Naive B cell (primary cell): ENCODE results near the gene ENO4. TPM values are rescaled to one million over a fixed set of nuclear protein-coding genes. Genes with fewer than 3 reads are reported as not detected.
A peak's percentile ranks its signal among the peaks of the same experiment; 100 is the strongest.

Experiments used
- ATAC-seq, 2 donors: fragments of 150-1000 bp; cut with Tn5 transposase; 2 replicates each; pipeline ENCODE4 v1.10.0; 2021; ENCODE audit warnings: low read depth in 2 of 2, mild to moderate bottlenecking in 2 of 2, moderate library complexity in 2 of 2
- DNase-seq: peaks from one replicate; pipeline ENCODE4 v3.0.0; 2022
- H3K27ac Mint-ChIP-seq, 6 donors: one replicate each; pipeline ENCODE4 v1.8.0; 2020 to 2022; ENCODE audit warnings: mild to moderate bottlenecking in 6 of 6, mixed read lengths in 6 of 6, moderate library complexity in 5 of 6, inconsistent platforms in 2 of 6
- H3K27me3 Mint-ChIP-seq, 3 donors: one replicate each; pipeline ENCODE4 v1.8.0; 2021 to 2022; ENCODE audit warnings: mixed read lengths in 3 of 3, mild to moderate bottlenecking in 1 of 3
- H3K36me3 Mint-ChIP-seq, 2 donors: one replicate each; pipeline ENCODE4 v1.8.0; 2020 to 2022; ENCODE audit warnings: mixed read lengths in 2 of 2, inconsistent platforms in 1 of 2, mild to moderate bottlenecking in 1 of 2
- H3K4me1 Mint-ChIP-seq, 3 donors: one replicate each; pipeline ENCODE4 v1.8.0; 2020 to 2022; ENCODE audit warnings: mixed read lengths in 3 of 3, inconsistent platforms in 1 of 3, mild to moderate bottlenecking in 1 of 3, moderate library complexity in 1 of 3
- H3K4me3 Mint-ChIP-seq, 8 donors: one replicate each; pipeline ENCODE4 v1.8.0; 2020 to 2022; ENCODE audit warnings: mild to moderate bottlenecking in 8 of 8, mixed read lengths in 8 of 8, moderate library complexity in 8 of 8, inconsistent platforms in 2 of 8
- H3K9me3 Mint-ChIP-seq, 7 donors: one replicate each; pipeline ENCODE4 v1.8.0; 2020 to 2022; ENCODE audit warnings: mixed read lengths in 7 of 7, mild to moderate bottlenecking in 5 of 7, inconsistent platforms in 2 of 7, moderate library complexity in 1 of 7
- polyA plus RNA-seq, 6 donors: library from polyadenylated mRNA; unstranded; fragments of 300-500 nt; fragmentation: Illumina TruSeq; gene quantifications; one replicate each; pipeline ENCODE4 v1.2.3, GENCODE V29; 2021; ENCODE audit warnings: low read depth in 6 of 6

Gene ENO4
- polyA plus RNA-seq, 6 donors from 2014 or later = 0.12 TPM; not detected in 5

- ATAC-seq (no peak), DNase-seq (no peak)
- Mint-ChIP-seq H3K27me3 (peaks cover 5 to 15% (median 14%) of the 10 kb centered on the region in 3 donors), H3K4me1 (no peaks in the 10 kb centered on the region), H3K36me3 (no peaks in the 10 kb centered on the region), H3K4me3 (no peak overlapping the region), H3K27ac (no peak overlapping the region), H3K9me3 (no peaks in the 10 kb centered on the region)
These were observed 37.5 kb downstream of the ENO4 start for GRCh38 chr10:116886772-116887171.

GRCh38 chr10:116888380-116889055, 39.2 kb downstream of the ENO4 start:
- ATAC-seq (no peak), DNase-seq (no peak)
- Mint-ChIP-seq H3K9me3 (no peaks in the 10 kb centered on the region), H3K4me1 (peaks cover 0 to 2% (median 0%) of the 10 kb centered on the region in 3 donors), H3K4me3 (no peak overlapping the region), H3K27me3 (peaks cover 15 to 21% (median 16%) of the 10 kb centered on the region in 3 donors), H3K36me3 (no peaks in the 10 kb centered on the region), H3K27ac (no peak overlapping the region)

DNA sequence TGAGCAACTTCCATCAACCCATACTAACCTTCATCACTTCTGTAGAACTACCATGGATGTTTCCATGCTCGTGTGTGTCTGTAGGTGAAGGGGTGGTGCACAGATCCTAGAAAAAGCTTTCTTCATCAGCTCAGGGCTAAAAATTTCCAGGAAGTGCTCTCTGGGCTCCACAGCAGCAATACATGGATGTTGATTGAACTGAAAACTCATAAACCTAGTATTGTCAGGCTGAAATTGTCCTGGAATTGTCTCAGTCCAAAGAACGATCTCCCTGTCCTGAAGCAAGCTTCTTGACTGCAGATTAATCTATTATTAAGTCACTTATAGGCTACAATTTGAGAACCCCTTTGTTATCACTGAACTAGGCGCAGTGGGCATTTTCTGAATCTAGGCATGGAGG, 39.8 kb downstream of the ENO4 start:
- no peak for DNase-seq
- H3K4me3 Mint-ChIP-seq = no peak overlapping the region
- peaks cover 15 to 21% (median 18%) of the 10 kb centered on the region in 3 donors for H3K27me3 Mint-ChIP-seq
- H3K4me1 Mint-ChIP-seq = peaks cover 0 to 2% (median 0%) of the 10 kb centered on the region in 3 donors
- H3K9me3 Mint-ChIP-seq = no peaks in the 10 kb centered on the region
- no peaks in the 10 kb centered on the region for H3K36me3 Mint-ChIP-seq
- H3K27ac Mint-ChIP-seq = no peak overlapping the region
- no peak for ATAC-seq

GRCh38 chr10:116891208-116891607, 41.9 kb downstream of the ENO4 start:
- H3K9me3 Mint-ChIP-seq = no peaks in the 10 kb centered on the region
- H3K4me1 Mint-ChIP-seq = peaks cover 0 to 2% (median 0%) of the 10 kb centered on the region in 3 donors
- ATAC-seq (no peak), DNase-seq (no peak)
- peaks cover 15 to 23% (median 18%) of the 10 kb centered on the region in 3 donors for H3K27me3 Mint-ChIP-seq
- peak overlapping the region in 1 of 6 donors; percentile 44 for H3K27ac Mint-ChIP-seq
- no peaks in the 10 kb centered on the region for H3K36me3 Mint-ChIP-seq
- H3K4me3 Mint-ChIP-seq = no peak overlapping the region

GRCh38 chr10:116892907-116893685, 43.8 kb downstream of the ENO4 start:
- Mint-ChIP-seq H3K27me3 (peaks cover 8 to 18% (median 17%) of the 10 kb centered on the region in 3 donors), H3K36me3 (no peaks in the 10 kb centered on the region), H3K4me1 (peaks cover 0 to 2% (median 0%) of the 10 kb centered on the region in 3 donors), H3K9me3 (no peaks in the 10 kb centered on the region), H3K4me3 (no peak overlapping the region), H3K27ac (peak overlapping the region in 1 of 6 donors; percentile 10)
- DNase-seq (no peak), ATAC-seq (no peak)

DNA sequence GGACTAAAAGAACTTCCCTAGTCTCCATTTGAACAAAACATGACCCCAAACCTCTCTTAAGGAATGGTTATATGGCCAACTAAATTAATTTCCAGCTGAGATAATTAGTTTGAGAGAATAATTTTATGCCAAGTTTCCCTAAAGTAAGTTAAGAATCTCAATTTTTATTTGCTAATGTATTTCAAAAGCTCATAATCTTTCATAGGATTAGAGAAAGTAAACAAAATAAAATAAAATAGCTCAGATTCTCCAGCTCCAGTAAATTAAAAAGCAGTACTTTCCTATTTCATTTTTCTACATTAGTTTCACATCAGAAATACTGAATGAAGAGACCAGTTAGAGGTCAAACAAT, 44.4 kb downstream of the ENO4 start:
- Mint-ChIP-seq H3K36me3 (no peaks in the 10 kb centered on the region), H3K27ac (no peak overlapping the region), H3K27me3 (peaks cover 8 to 18% (median 17%) of the 10 kb centered on the region in 3 donors), H3K9me3 (no peaks in the 10 kb centered on the region), H3K4me1 (peaks cover 0 to 2% (median 0%) of the 10 kb centered on the region in 3 donors), H3K4me3 (no peak overlapping the region)
- ATAC-seq = no peak
- no peak for DNase-seq

- Mint-ChIP-seq H3K36me3 (no peaks in the 10 kb centered on the region), H3K9me3 (peaks cover 0 to 2% (median 0%) of the 10 kb centered on the region in 7 donors), H3K4me1 (no peaks in the 10 kb centered on the region), H3K27ac (no peak overlapping the region), H3K4me3 (no peak overlapping the region), H3K27me3 (peaks cover 0 to 4% (median 0%) of the 10 kb centered on the region in 3 donors)
- ATAC-seq (no peak), DNase-seq (no peak)
These were observed 50.3 kb downstream of the ENO4 start for GRCh38 chr10:116899626-116900025.

- H3K36me3 Mint-ChIP-seq = no peaks in the 10 kb centered on the region
- ATAC-seq (no peak), DNase-seq (no peak)
- H3K27ac Mint-ChIP-seq = no peak overlapping the region
- H3K4me3 Mint-ChIP-seq = no peak overlapping the region
- no peaks in the 10 kb centered on the region for H3K9me3 Mint-ChIP-seq
- no peaks in the 10 kb centered on the region for H3K27me3 Mint-ChIP-seq
- no peaks in the 10 kb centered on the region for H3K4me1 Mint-ChIP-seq
These were observed 56.5 kb downstream of the ENO4 start for GRCh38 chr10:116905845-116906210.

- peaks cover 0 to 2% (median 0%) of the 10 kb centered on the region in 7 donors for H3K9me3 Mint-ChIP-seq
- DNase-seq = no peak
- no peaks in the 10 kb centered on the region for H3K27me3 Mint-ChIP-seq
- no peaks in the 10 kb centered on the region for H3K4me1 Mint-ChIP-seq
- ATAC-seq = no peak
- H3K36me3 Mint-ChIP-seq = no peaks in the 10 kb centered on the region
- no peak overlapping the region for H3K27ac Mint-ChIP-seq
- H3K4me3 Mint-ChIP-seq = no peak overlapping the region
These were observed 58.1 kb downstream of the ENO4 start for GRCh38 chr10:116907245-116907987.

- Mint-ChIP-seq H3K27me3 (no peaks in the 10 kb centered on the region), H3K4me3 (no peak overlapping the region), H3K36me3 (no peaks in the 10 kb centered on the region), H3K9me3 (peaks cover 0 to 2% (median 0%) of the 10 kb centered on the region in 7 donors), H3K4me1 (no peaks in the 10 kb centered on the region), H3K27ac (no peak overlapping the region)
- ATAC-seq (no peak), DNase-seq (no peak)
These were observed 60.0 kb downstream of the ENO4 start for GRCh38 chr10:116909307-116909706.

GRCh38 chr10:116910910-116911309, 61.6 kb downstream of the ENO4 start:
- no peak for DNase-seq
- H3K27me3 Mint-ChIP-seq = no peaks in the 10 kb centered on the region
- no peaks in the 10 kb centered on the region for H3K4me1 Mint-ChIP-seq
- H3K4me3 Mint-ChIP-seq = no peak overlapping the region
- no peak for ATAC-seq
- no peak overlapping the region for H3K27ac Mint-ChIP-seq
- H3K36me3 Mint-ChIP-seq = no peaks in the 10 kb centered on the region
- peaks cover 0 to 2% (median 0%) of the 10 kb centered on the region in 7 donors for H3K9me3 Mint-ChIP-seq

GRCh38 chr10:116912162-116912561, 62.9 kb downstream of the ENO4 start:
- DNase-seq (no peak), ATAC-seq (no peak)
- H3K27ac Mint-ChIP-seq = no peak overlapping the region
- H3K9me3 Mint-ChIP-seq = peaks cover 0 to 2% (median 0%) of the 10 kb centered on the region in 7 donors
- H3K4me1 Mint-ChIP-seq = no peaks in the 10 kb centered on the region
- H3K4me3 Mint-ChIP-seq = no peak overlapping the region
- H3K36me3 Mint-ChIP-seq = no peaks in the 10 kb centered on the region
- H3K27me3 Mint-ChIP-seq = no peaks in the 10 kb centered on the region

DNA sequence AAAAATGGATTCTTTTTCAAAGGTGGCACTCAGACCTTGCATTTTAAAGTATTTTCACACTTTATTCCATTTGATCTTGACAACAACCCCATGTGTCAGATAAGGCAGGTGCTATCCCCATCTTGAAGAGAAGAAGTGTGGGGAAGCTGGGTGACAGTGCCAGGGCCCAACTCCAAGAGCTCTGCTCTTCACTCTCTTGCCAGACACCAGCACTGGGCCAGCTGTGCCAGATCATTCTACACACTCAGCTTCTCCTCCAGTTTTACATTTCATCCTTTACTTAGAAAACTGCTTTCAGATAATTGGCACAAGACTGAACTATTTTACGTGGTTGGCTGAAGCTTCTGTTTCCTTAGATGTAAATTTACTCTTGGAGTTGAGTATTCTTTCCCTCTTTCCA, 64.4 kb downstream of the ENO4 start:
- ATAC-seq = no peak
- Mint-ChIP-seq H3K27ac (no peak overlapping the region), H3K4me1 (no peaks in the 10 kb centered on the region), H3K9me3 (peaks cover 0 to 2% (median 0%) of the 10 kb centered on the region in 7 donors), H3K27me3 (no peaks in the 10 kb centered on the region), H3K4me3 (peak overlapping the region in 2 of 8 donors; percentile 29 to 40), H3K36me3 (no peaks in the 10 kb centered on the region)
- DNase-seq = no peak
